Measurements from ENCODE around the gene ZNF181.
A peak's percentile ranks its signal among the peaks of the same experiment; 100 is the strongest.

The ZNF181 gene

GRCh38 chr19:34713262-34713637 lies 20.8 kb upstream of the ZNF181 start:
- Histone ChIP-seq H3K9me3 (ENCODE audit: control insufficient read depth in 2 of 2, low read length in 2 of 2) (peaks cover 0 to 3% of the 10 kb centered on the region in 2 donors), H3K9ac (ENCODE audit: low read length in 2 of 2) (no peak overlapping the region), H3K27ac (ENCODE audit: low read length) (no peak overlapping the region), H3K4me3 (ENCODE audit: low read length in 2 of 2) (no peak overlapping the region), H3K27me3 (ENCODE audit: control insufficient read depth in 1 of 2, insufficient read depth in 2 of 2, low read length in 2 of 2) (no peaks in the 10 kb centered on the region), H3K4me1 (ENCODE audit: control insufficient read depth, insufficient read depth, low read length) (no peaks in the 10 kb centered on the region), H3K36me3 (ENCODE audit: control insufficient read depth in 2 of 2, insufficient read depth in 2 of 2, low read length in 2 of 2) (no peaks in the 10 kb centered on the region)

GRCh38 chr19:34715357-34715756 lies 18.7 kb upstream of the ZNF181 start:
- no peak overlapping the region for H3K4me3 ChIP-seq (ENCODE audit: low read length in 2 of 2)
- H3K4me1 ChIP-seq (ENCODE audit: control insufficient read depth, insufficient read depth, low read length): no peaks in the 10 kb centered on the region
- H3K9me3 ChIP-seq (ENCODE audit: control insufficient read depth in 2 of 2, low read length in 2 of 2): peaks cover 0 to 3% of the 10 kb centered on the region in 2 donors
- H3K36me3 ChIP-seq (ENCODE audit: control insufficient read depth in 2 of 2, insufficient read depth in 2 of 2, low read length in 2 of 2): no peaks in the 10 kb centered on the region
- H3K27me3 ChIP-seq (ENCODE audit: control insufficient read depth in 1 of 2, insufficient read depth in 2 of 2, low read length in 2 of 2): no peaks in the 10 kb centered on the region
- no peak overlapping the region for H3K27ac ChIP-seq (ENCODE audit: low read length)
- H3K9ac ChIP-seq (ENCODE audit: low read length in 2 of 2): no peak overlapping the region

- Histone ChIP-seq H3K36me3 (ENCODE audit: control insufficient read depth in 2 of 2, insufficient read depth in 2 of 2, low read length in 2 of 2) (no peaks in the 10 kb centered on the region), H3K4me3 (ENCODE audit: low read length in 2 of 2) (no peak overlapping the region)
Observed at GRCh38 chr19:34722353-34722752, 11.7 kb upstream of the ZNF181 start.

GRCh38 chr19:34725400-34725799 lies 8.6 kb upstream of the ZNF181 start:
- Histone ChIP-seq H3K9ac (ENCODE audit: low read length in 2 of 2) (no peak overlapping the region), H3K4me3 (ENCODE audit: low read length in 2 of 2) (no peak overlapping the region), H3K27me3 (ENCODE audit: control insufficient read depth in 1 of 2, insufficient read depth in 2 of 2, low read length in 2 of 2) (peaks cover 4 to 8% of the 10 kb centered on the region in 2 donors), H3K9me3 (ENCODE audit: control insufficient read depth in 2 of 2, low read length in 2 of 2) (no peaks in the 10 kb centered on the region), H3K36me3 (ENCODE audit: control insufficient read depth in 2 of 2, insufficient read depth in 2 of 2, low read length in 2 of 2) (no peaks in the 10 kb centered on the region), H3K27ac (ENCODE audit: low read length) (no peak overlapping the region), H3K4me1 (ENCODE audit: control insufficient read depth, insufficient read depth, low read length) (no peaks in the 10 kb centered on the region)

More at GRCh38 chr19:34722353-34722752, 11.7 kb upstream of the ZNF181 start:
- no peak overlapping the region for H3K9ac ChIP-seq (ENCODE audit: low read length in 2 of 2)
- H3K9me3 ChIP-seq (ENCODE audit: control insufficient read depth in 2 of 2, low read length in 2 of 2): no peaks in the 10 kb centered on the region
- H3K4me1 ChIP-seq (ENCODE audit: control insufficient read depth, insufficient read depth, low read length): no peaks in the 10 kb centered on the region
- no peak overlapping the region for H3K27ac ChIP-seq (ENCODE audit: low read length)
- peaks cover 4 to 8% of the 10 kb centered on the region in 2 donors for H3K27me3 ChIP-seq (ENCODE audit: control insufficient read depth in 1 of 2, insufficient read depth in 2 of 2, low read length in 2 of 2)

- peaks cover 1 to 4% of the 10 kb centered on the region in 2 donors for H3K27me3 ChIP-seq (ENCODE audit: control insufficient read depth in 1 of 2, insufficient read depth in 2 of 2, low read length in 2 of 2)
- H3K36me3 ChIP-seq (ENCODE audit: control insufficient read depth in 2 of 2, insufficient read depth in 2 of 2, low read length in 2 of 2): peaks cover 3 to 8% of the 10 kb centered on the region in 2 donors
- H3K4me1 ChIP-seq (ENCODE audit: control insufficient read depth, insufficient read depth, low read length): peaks cover 23% of the 10 kb centered on the region
- no peak overlapping the region for H3K4me3 ChIP-seq (ENCODE audit: low read length in 2 of 2)
- no peak overlapping the region for H3K27ac ChIP-seq (ENCODE audit: low read length)
- no peak overlapping the region for H3K9ac ChIP-seq (ENCODE audit: low read length in 2 of 2)
- no peaks in the 10 kb centered on the region for H3K9me3 ChIP-seq (ENCODE audit: control insufficient read depth in 2 of 2, low read length in 2 of 2)
Observed at GRCh38 chr19:34731019-34731829, 2.8 kb upstream of the ZNF181 start.

- Histone ChIP-seq H3K27me3 (ENCODE audit: control insufficient read depth in 1 of 2, insufficient read depth in 2 of 2, low read length in 2 of 2) (peaks cover 0 to under 1% of the 10 kb centered on the region in 2 donors), H3K27ac (ENCODE audit: low read length) (no peak overlapping the region), H3K4me1 (ENCODE audit: control insufficient read depth, insufficient read depth, low read length) (peaks cover 25% of the 10 kb centered on the region), H3K9ac (ENCODE audit: low read length in 2 of 2) (no peak overlapping the region), H3K9me3 (ENCODE audit: control insufficient read depth in 2 of 2, low read length in 2 of 2) (no peaks in the 10 kb centered on the region), H3K36me3 (ENCODE audit: control insufficient read depth in 2 of 2, insufficient read depth in 2 of 2, low read length in 2 of 2) (peaks cover 7 to 14% of the 10 kb centered on the region in 2 donors), H3K4me3 (ENCODE audit: low read length in 2 of 2) (no peak overlapping the region)
Observed at GRCh38 chr19:34731964-34732363, 2.1 kb upstream of the ZNF181 start.

GRCh38 chr19:34732612-34733211 lies 1.3 kb upstream of the ZNF181 start:
- peak overlapping the region; percentile 93 to 94 for H3K4me3 ChIP-seq (ENCODE audit: low read length in 2 of 2)
- H3K27me3 ChIP-seq (ENCODE audit: control insufficient read depth in 1 of 2, insufficient read depth in 2 of 2, low read length in 2 of 2): no peaks in the 10 kb centered on the region
- peak overlapping the region; percentile 11 for H3K27ac ChIP-seq (ENCODE audit: low read length)
- peak overlapping the region; percentile 77 to 93 for H3K9ac ChIP-seq (ENCODE audit: low read length in 2 of 2)
- peaks cover 12 to 18% of the 10 kb centered on the region in 2 donors for H3K36me3 ChIP-seq (ENCODE audit: control insufficient read depth in 2 of 2, insufficient read depth in 2 of 2, low read length in 2 of 2)
- H3K4me1 ChIP-seq (ENCODE audit: control insufficient read depth, insufficient read depth, low read length): peaks cover 25% of the 10 kb centered on the region
- peaks cover 0 to 4% of the 10 kb centered on the region in 2 donors for H3K9me3 ChIP-seq (ENCODE audit: control insufficient read depth in 2 of 2, low read length in 2 of 2)

GRCh38 chr19:34733266-34733745 lies 737 bp upstream of the ZNF181 start:
- no peaks in the 10 kb centered on the region for H3K27me3 ChIP-seq (ENCODE audit: control insufficient read depth in 1 of 2, insufficient read depth in 2 of 2, low read length in 2 of 2)
- peaks cover 0 to 8% of the 10 kb centered on the region in 2 donors for H3K9me3 ChIP-seq (ENCODE audit: control insufficient read depth in 2 of 2, low read length in 2 of 2)
- peak overlapping the region; percentile 95 for H3K27ac ChIP-seq (ENCODE audit: low read length)
- peak overlapping the region; percentile 77 to 93 for H3K9ac ChIP-seq (ENCODE audit: low read length in 2 of 2)
- H3K4me1 ChIP-seq (ENCODE audit: control insufficient read depth, insufficient read depth, low read length): peaks cover 25% of the 10 kb centered on the region
- peaks cover 18 to 23% of the 10 kb centered on the region in 2 donors for H3K36me3 ChIP-seq (ENCODE audit: control insufficient read depth in 2 of 2, insufficient read depth in 2 of 2, low read length in 2 of 2)
- H3K4me3 ChIP-seq (ENCODE audit: low read length in 2 of 2): peak overlapping the region; percentile 93 to 94

- peaks cover 25% of the 10 kb centered on the region for H3K4me1 ChIP-seq (ENCODE audit: control insufficient read depth, insufficient read depth, low read length)
- H3K9ac ChIP-seq (ENCODE audit: low read length in 2 of 2): peak overlapping the region; percentile 77 to 93
- H3K36me3 ChIP-seq (ENCODE audit: control insufficient read depth in 2 of 2, insufficient read depth in 2 of 2, low read length in 2 of 2): peaks cover 27 to 32% of the 10 kb centered on the region in 2 donors
- peaks cover 0 to 17% of the 10 kb centered on the region in 2 donors for H3K9me3 ChIP-seq (ENCODE audit: control insufficient read depth in 2 of 2, low read length in 2 of 2)
- peak overlapping the region; percentile 95 for H3K27ac ChIP-seq (ENCODE audit: low read length)
- H3K27me3 ChIP-seq (ENCODE audit: control insufficient read depth in 1 of 2, insufficient read depth in 2 of 2, low read length in 2 of 2): no peaks in the 10 kb centered on the region
- peak overlapping the region; percentile 93 to 94 for H3K4me3 ChIP-seq (ENCODE audit: low read length in 2 of 2)
Observed at GRCh38 chr19:34734537-34735103, 577 bp downstream of the ZNF181 start.

- Histone ChIP-seq H3K36me3 (ENCODE audit: control insufficient read depth in 2 of 2, insufficient read depth in 2 of 2, low read length in 2 of 2) (peaks cover 11 to 33% of the 10 kb centered on the region in 2 donors), H3K27ac (ENCODE audit: low read length) (no peak overlapping the region), H3K27me3 (ENCODE audit: control insufficient read depth in 1 of 2, insufficient read depth in 2 of 2, low read length in 2 of 2) (no peaks in the 10 kb centered on the region), H3K4me1 (ENCODE audit: control insufficient read depth, insufficient read depth, low read length) (no peaks in the 10 kb centered on the region), H3K4me3 (ENCODE audit: low read length in 2 of 2) (no peak overlapping the region), H3K9me3 (ENCODE audit: control insufficient read depth in 2 of 2, low read length in 2 of 2) (peaks cover 30 to 36% of the 10 kb centered on the region in 2 donors), H3K9ac (ENCODE audit: low read length in 2 of 2) (no peak overlapping the region)
Observed at GRCh38 chr19:34744896-34745690, 11.1 kb downstream of the ZNF181 start.

Data from stomach smooth muscle (tissue), 2 donors.